Smooth muscle cell (in vitro differentiated cells): Measurements from ENCODE around the gene PAK1. TPM values are rescaled to one million over a fixed set of nuclear protein-coding genes. Genes with fewer than 3 reads are reported as not detected.

ENCODE experiments used
- DNase-seq: peaks from one replicate; lab custom pipeline; 2025; ENCODE audit not compliant: unreplicated experiment; lab: John Stamatoyannopoulos, UW
- H2AFZ ChIP-seq: fragments of 200-600 bp; sonication (generic); 2 replicates; pipeline ENCODE4 v1.6.0; 2016; ENCODE audit warnings: antibody characterized with exemption, low read depth, mild to moderate bottlenecking
- H3F3A ChIP-seq: fragments of 200-600 bp; sonication (generic); 2 replicates; pipeline ENCODE4 v1.6.0; 2017; ENCODE audit warnings: antibody characterized with exemption, low read depth
- H3K27ac ChIP-seq: fragments of 200-600 bp; sonication (generic); 2 replicates; pipeline ENCODE4 v1.5.1; 2016; ENCODE audit warnings: low read depth, mild to moderate bottlenecking
- H3K27me3 ChIP-seq: fragments of 200-600 bp; sonication (generic); 2 replicates; pipeline ENCODE4 v1.6.1; 2016; ENCODE audit warnings: low read depth, mild to moderate bottlenecking
- H3K36me3 ChIP-seq: fragments of 200-600 bp; sonication (generic); 2 replicates; pipeline ENCODE4 v1.5.1; 2016; ENCODE audit warnings: low read depth
- H3K4me1 ChIP-seq: fragments of 200-600 bp; sonication (generic); 2 replicates; pipeline ENCODE4 v1.5.1; 2016; ENCODE audit warnings: low read depth
- H3K4me2 ChIP-seq: fragments of 200-600 bp; sonication (generic); 2 replicates; pipeline ENCODE4 v1.6.0; 2016; ENCODE audit warnings: mild to moderate bottlenecking
- H3K4me3 ChIP-seq: fragments of 200-600 bp; sonication (generic); 2 replicates; pipeline ENCODE4 v1.5.1; 2016; ENCODE audit warnings: mild to moderate bottlenecking
- H3K79me2 ChIP-seq: fragments of 200-600 bp; sonication (generic); 2 replicates; pipeline ENCODE4 v1.6.0; 2016; ENCODE audit warnings: low read depth, mild to moderate bottlenecking
- H3K9ac ChIP-seq: fragments of 200-600 bp; sonication (generic); 2 replicates; pipeline ENCODE4 v1.6.0; 2016; ENCODE audit warnings: low read depth
- H3K9me3 ChIP-seq: fragments of 200-600 bp; sonication (generic); replicated peaks from 2 replicates; pipeline ENCODE4 v1.5.1; 2016; ENCODE audit warnings: low read depth
- H4K20me1 ChIP-seq: fragments of 200-600 bp; sonication (generic); 2 replicates; pipeline ENCODE4 v1.6.0; 2016; ENCODE audit warnings: low read depth
- CTCF ChIP-seq: fragments of 200-600 bp; sonication (generic); IDR thresholded peaks from 2 replicates; pipeline ENCODE4 v1.5.1; 2017; ENCODE audit warnings: borderline replicate concordance, mild to moderate bottlenecking, antibody characterized with exemption; ENCODE audit not compliant: insufficient read depth, poor library complexity, severe bottlenecking
- WGBS: methylation state at CpG from one replicate; pipeline ENCODE4 v1.1.7; 2016; ENCODE audit warnings: low lambda C conversion rate; 5-methylcytosine and 5-hydroxymethylcytosine counted together
- polyA plus RNA-seq: library from polyadenylated mRNA; unstranded; fragments of >200 nt; fragmentation: Nextera tagmentation; extraction: Ambion mirVana; gene quantifications from 2 replicates; pipeline ENCODE4 v1.2.1, GENCODE V29; 2016
- total RNA-seq: library from RNA; depleted of rRNA; stranded (reverse); fragments of >200 nt; gene quantifications from 2 replicates; pipeline ENCODE4 v1.2.3, GENCODE V29; 2014

Gene PAK1
- total and polyA plus RNA-seq, 2 experiments from 2014 or later: 20.5 to 31.7 TPM

- Histone ChIP-seq H3K4me2 (no peak overlapping the region), H3K79me2 (no peaks in the 10 kb centered on the region), H3K36me3 (no peaks in the 10 kb centered on the region), H3K9me3 (no peaks in the 10 kb centered on the region), H2AFZ (no peak overlapping the region), H3K27ac (no peak overlapping the region), H3K4me1 (no peaks in the 10 kb centered on the region), H3K9ac (no peak overlapping the region), H4K20me1 (no peaks in the 10 kb centered on the region), H3F3A (peaks cover 3% of the 10 kb centered on the region), H3K27me3 (no peaks in the 10 kb centered on the region), H3K4me3 (no peak overlapping the region)
- TF ChIP-seq CTCF: no peak
- no peak for DNase-seq
- WGBS: 76% methylated on average over 2 of the region's 2 CpGs
Measured at GRCh38 chr11:77377734-77378133, 96.2 kb downstream of the PAK1 start.

GRCh38 chr11:77375107-77375506, 98.8 kb downstream of the PAK1 start:
- Histone ChIP-seq H3K27me3 (no peaks in the 10 kb centered on the region), H2AFZ (no peak overlapping the region), H3F3A (no peaks in the 10 kb centered on the region), H4K20me1 (no peaks in the 10 kb centered on the region), H3K4me3 (no peak overlapping the region), H3K27ac (peak overlapping the region; percentile 80), H3K36me3 (no peaks in the 10 kb centered on the region), H3K4me1 (no peaks in the 10 kb centered on the region), H3K9me3 (no peaks in the 10 kb centered on the region), H3K9ac (no peak overlapping the region), H3K79me2 (no peaks in the 10 kb centered on the region), H3K4me2 (peak overlapping the region; percentile 17)
- no peak for DNase-seq
- WGBS: 90% methylated on average over 2 of the region's 2 CpGs
- TF ChIP-seq CTCF: no peak

GRCh38 chr11:77374611-77375031, 99.3 kb downstream of the PAK1 start:
- no peaks in the 10 kb centered on the region for H4K20me1 ChIP-seq
- H3K79me2 ChIP-seq: no peaks in the 10 kb centered on the region
- no peak for TF ChIP-seq CTCF
- H3K36me3 ChIP-seq: no peaks in the 10 kb centered on the region
- H3K4me1 ChIP-seq: no peaks in the 10 kb centered on the region
- peak overlapping the region; percentile 80 for H3K27ac ChIP-seq
- no peaks in the 10 kb centered on the region for H3K27me3 ChIP-seq
- no peak overlapping the region for H2AFZ ChIP-seq
- H3K4me2 ChIP-seq: peak overlapping the region; percentile 17
- H3F3A ChIP-seq: no peaks in the 10 kb centered on the region
- H3K9ac ChIP-seq: no peak overlapping the region
- WGBS: 93% methylated on average over 3 of the region's 3 CpGs
- DNase-seq: no peak
- H3K4me3 ChIP-seq: no peak overlapping the region
- H3K9me3 ChIP-seq: no peaks in the 10 kb centered on the region

GRCh38 chr11:77374108-77374507, 99.8 kb downstream of the PAK1 start:
- Histone ChIP-seq H3K9me3 (no peaks in the 10 kb centered on the region), H3K4me1 (no peaks in the 10 kb centered on the region), H3K36me3 (no peaks in the 10 kb centered on the region), H3K4me2 (peak overlapping the region; percentile 17), H2AFZ (no peak overlapping the region), H3K27ac (peak overlapping the region; percentile 80), H3K4me3 (no peak overlapping the region), H4K20me1 (no peaks in the 10 kb centered on the region), H3F3A (no peaks in the 10 kb centered on the region), H3K27me3 (no peaks in the 10 kb centered on the region), H3K79me2 (no peaks in the 10 kb centered on the region), H3K9ac (no peak overlapping the region)
- TF ChIP-seq CTCF: no peak
- no peak for DNase-seq
- WGBS: 57% methylated on average over 1 of the region's 1 CpG
